LNCAP (cell line): ENCODE measurements around the gene ACER3.

ENCODE experiments used
- TF ChIP-seq, protein P1 (sequence below): fragments of 450-650 bp; IDR thresholded peaks from 2 replicates; pipeline ENCODE4 v1.5.1; 2017; ENCODE audit warnings: mild to moderate bottlenecking

ACER3 gene

GRCh38 chr11:76835928-76836612 lies 24.6 kb upstream of the ACER3 start:
- TF ChIP-seq, protein P1, sequence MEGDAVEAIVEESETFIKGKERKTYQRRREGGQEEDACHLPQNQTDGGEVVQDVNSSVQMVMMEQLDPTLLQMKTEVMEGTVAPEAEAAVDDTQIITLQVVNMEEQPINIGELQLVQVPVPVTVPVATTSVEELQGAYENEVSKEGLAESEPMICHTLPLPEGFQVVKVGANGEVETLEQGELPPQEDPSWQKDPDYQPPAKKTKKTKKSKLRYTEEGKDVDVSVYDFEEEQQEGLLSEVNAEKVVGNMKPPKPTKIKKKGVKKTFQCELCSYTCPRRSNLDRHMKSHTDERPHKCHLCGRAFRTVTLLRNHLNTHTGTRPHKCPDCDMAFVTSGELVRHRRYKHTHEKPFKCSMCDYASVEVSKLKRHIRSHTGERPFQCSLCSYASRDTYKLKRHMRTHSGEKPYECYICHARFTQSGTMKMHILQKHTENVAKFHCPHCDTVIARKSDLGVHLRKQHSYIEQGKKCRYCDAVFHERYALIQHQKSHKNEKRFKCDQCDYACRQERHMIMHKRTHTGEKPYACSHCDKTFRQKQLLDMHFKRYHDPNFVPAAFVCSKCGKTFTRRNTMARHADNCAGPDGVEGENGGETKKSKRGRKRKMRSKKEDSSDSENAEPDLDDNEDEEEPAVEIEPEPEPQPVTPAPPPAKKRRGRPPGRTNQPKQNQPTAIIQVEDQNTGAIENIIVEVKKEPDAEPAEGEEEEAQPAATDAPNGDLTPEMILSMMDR: no peak

DNA sequence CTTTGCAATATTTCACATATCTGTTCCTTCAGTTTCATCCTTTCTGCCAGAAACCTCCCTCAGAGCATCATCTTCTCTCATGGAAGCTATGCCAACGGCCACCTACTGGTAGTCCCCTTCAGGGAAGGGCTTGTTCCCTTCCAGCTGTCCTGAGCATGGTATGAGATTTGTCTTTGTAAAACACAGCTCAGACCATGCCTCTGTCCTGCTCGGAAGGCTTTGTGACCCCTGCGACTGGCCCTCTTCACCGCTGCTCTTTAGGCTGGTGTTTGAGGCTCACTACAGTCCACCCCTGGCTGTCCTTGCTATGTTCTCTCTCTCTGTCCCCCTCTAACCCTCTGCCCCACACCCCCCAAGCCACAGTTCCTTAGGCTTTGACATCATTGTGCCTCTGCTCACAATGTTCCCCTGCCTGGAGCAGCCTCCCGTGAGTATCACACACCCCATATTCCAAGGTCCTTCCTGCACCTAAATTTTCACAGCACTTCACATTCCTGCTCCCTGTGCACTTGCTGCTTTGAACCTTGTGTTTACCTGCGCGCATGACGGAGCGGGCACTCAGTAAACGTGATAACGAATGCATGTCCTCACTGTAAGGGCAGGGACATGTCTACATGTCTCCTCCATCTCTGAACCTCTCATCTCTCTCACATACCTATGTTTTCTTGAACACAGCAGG lies 24.0 kb upstream of the ACER3 start:
- TF ChIP-seq, protein P1: no peak

GRCh38 chr11:76837696-76838677 lies 22.7 kb upstream of the ACER3 start:
- TF ChIP-seq, protein P1: no peak

GRCh38 chr11:76838678-76839068 lies 22.0 kb upstream of the ACER3 start:
- TF ChIP-seq, protein P1: no peak

DNA sequence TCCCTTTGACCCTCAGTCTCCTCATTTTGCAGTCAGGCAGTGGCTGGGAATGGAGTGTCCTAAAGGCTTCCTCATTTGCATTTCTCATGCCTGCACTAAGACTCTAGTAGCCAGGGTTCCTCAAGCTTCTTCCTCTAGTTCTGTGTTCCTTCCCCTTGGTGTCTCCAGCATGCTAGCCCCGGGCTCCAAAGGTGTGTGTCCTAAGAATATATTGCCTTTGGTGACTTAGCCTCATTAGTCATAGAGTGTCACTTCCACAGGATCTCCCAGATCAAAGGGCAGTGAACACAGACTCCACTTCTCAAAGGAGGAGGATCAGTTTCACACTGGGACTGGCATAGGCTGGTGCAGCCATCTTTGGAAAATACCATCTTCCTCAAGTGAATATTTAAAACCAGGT lies 21.4 kb upstream of the ACER3 start:
- TF ChIP-seq, protein P1: no peak

GRCh38 chr11:76841923-76842452 lies 18.7 kb upstream of the ACER3 start:
- TF ChIP-seq, protein P1: no peak

DNA sequence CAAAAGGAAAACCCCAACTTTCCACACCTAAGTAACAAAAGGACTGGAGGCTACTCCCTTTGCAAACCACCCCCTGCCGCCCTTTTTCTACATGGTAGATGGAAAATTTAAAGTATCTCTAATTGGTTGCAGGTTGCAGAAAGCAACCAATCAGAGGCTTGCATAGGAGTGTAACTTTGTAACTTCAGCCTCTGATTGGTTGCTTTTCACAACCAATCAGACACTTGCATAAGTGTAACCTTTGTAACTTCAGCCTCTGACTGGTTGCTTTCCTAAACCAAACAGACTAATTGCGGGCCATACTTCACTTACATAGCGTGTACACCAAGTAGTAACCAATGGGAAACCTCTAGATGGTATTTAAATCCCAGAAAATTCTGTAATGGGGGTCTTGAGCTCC lies 16.8 kb upstream of the ACER3 start:
- TF ChIP-seq, protein P1: no peak
